Measurements from ENCODE around the gene RBMY1A1.
"Not testable (repeated sequence)": the region's sequence is repeated elsewhere in the genome, so short reads cannot be mapped to it uniquely, and the experiment has no call there.

Gene RBMY1A1

GRCh38 chrY:21534579-21534978 lies at the start of gene RBMY1A1:
RBMY1A1 (plus strand) TSS chrY:21534879; CDS start chrY:21536892, 2,013 bp downstream.
- not testable (repeated sequence) for DNase-seq (ENCODE audit: low spot score)

DNA sequence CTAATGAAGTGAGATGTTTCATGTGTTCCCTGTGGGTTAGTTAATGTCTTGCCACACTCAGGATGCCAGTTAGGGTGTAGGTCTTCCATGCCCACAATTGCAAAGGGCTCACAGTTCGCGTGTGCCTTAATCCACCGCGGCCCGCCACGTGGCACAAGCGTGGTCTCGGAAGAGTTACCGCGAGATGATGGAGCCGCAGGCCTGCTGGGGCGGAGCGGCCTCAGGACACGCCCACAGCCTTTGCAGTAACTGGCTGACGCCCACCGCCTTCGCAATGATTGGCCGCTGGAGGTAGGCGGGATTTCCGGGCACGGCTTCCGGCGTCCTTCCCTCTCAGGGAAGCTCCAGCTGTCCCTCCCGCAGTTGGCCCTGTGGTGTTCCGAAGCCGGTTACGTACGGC lies 23.6 kb upstream of the RBMY1A1 start, which contains the start of gene RBMY1B:
RBMY1B (plus strand) TSS at position 301 of the 400 bp plus-strand sequence. CDS start 2,013 bp downstream, outside the sequence.
- DNase-seq (ENCODE audit: low spot score) = not testable (repeated sequence)

DNA sequence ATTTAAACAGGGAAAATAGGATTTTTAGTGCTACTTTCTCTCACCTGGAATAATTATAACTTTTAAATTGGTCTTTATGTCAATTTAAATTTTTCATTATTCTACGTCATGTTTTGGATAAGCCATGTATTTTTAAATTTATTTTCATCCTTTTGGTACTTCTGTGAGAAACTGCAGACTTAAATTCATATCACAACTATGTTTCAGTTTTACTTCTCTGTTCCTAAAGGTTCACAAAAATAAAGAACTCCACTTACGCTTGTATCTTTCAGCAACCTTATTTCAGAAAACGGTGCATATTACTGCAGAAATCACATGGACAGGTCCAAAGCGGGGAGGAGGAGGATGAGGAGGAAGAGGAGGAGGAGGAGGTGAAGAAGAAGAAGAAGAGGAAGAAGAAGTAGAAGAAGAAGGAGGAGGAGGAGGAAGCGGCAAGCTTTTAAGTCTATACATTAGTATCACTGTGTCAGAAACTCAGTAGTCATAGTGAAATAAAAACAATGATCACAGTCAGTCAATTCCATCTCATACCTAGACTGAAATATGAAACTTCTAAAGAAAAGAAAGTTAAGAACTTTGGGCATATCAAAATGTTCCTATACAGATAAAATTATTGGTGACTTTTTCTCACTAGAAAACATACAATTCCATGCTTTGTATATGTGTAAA lies 24.8 kb downstream of the RBMY1A1 start:
- not testable (repeated sequence) for DNase-seq (ENCODE audit: low spot score)

GRCh38 chrY:21585449-21585848 lies 50.8 kb downstream of the RBMY1A1 start:
- no peak for DNase-seq (ENCODE audit: low spot score)

GRCh38 chrY:21586454-21586853 lies 51.8 kb downstream of the RBMY1A1 start:
- DNase-seq (ENCODE audit: low spot score) = not testable (repeated sequence)

GRCh38 chrY:21592059-21592458 lies 57.4 kb downstream of the RBMY1A1 start:
- no peak for DNase-seq (ENCODE audit: low spot score)

- DNase-seq (ENCODE audit: low spot score) = not testable (repeated sequence)
Measured at GRCh38 chrY:21596287-21596686, 61.6 kb downstream of the RBMY1A1 start.

Measured in HuH-7.5 (cell line).